ENCODE results near the gene TBX5. TPM values are rescaled to one million over a fixed set of nuclear protein-coding genes. Genes with fewer than 3 reads are reported as not detected.

The TBX5 gene
- total and polyA plus RNA-seq, 2 of the 4 experiments (the other 2 are of a cell fraction): 13.3 to 14.7 TPM

DNA sequence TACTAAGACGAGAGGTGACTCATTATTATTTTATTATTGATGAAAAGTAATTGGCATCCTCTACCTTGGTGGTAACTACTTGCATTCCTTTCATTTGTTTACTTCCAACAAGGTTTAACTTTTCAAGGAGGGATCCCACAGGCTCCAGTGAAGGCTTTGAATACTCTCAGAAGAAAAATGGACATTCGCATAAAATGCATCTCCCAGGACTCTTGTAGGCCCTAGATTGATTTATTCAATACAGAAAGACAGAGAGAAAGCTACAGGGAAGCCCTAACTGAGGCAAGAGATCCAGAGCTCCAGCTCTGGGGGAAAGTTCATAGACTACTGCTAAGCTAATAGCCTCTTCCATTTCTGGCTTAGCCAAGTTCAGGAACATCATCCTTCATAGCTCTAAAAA lies 87.0 kb downstream of the TBX5 start:
- H3K4me3 ChIP-seq (ENCODE audit: insufficient read depth, low read depth, low read length): no peak overlapping the region
- DNase-seq: no peak
- H3K27me3 ChIP-seq (ENCODE audit: control insufficient read depth, insufficient read depth, low read length): peaks cover 2% of the 10 kb centered on the region; the same call in 1 of the 2 replicates
- H2AK5ac ChIP-seq (ENCODE audit: low read depth, low read length): no peak overlapping the region
- H4K91ac ChIP-seq (ENCODE audit: insufficient read depth, low read depth, low read length): no peak overlapping the region
- H3K36me3 ChIP-seq (ENCODE audit: control insufficient read depth, insufficient read depth, low read length): no peaks in the 10 kb centered on the region
- BruUV-seq (replicated peaks): no TSS peak
- no peak overlapping the region for H3K18ac ChIP-seq (ENCODE audit: low read depth, low read length)
- H3K79me1 ChIP-seq (ENCODE audit: low read depth in 1 of 2, low read length in 2 of 2): no peaks in the 10 kb centered on the region
- POLR2A ChIA-PET (ENCODE audit: unreplicated experiment): no interaction called here
- in situ Hi-C loops (cut with MboI; ENCODE audit: low sequenced_read_pairs) (no loop called here), dilution Hi-C loops (cut with HindIII; ENCODE audit: low sequenced_read_pairs, unreplicated experiment) (no loop called here), intact Hi-C loops (cut with micrococcal nuclease) (no loop called here)
- peaks cover 7% of the 10 kb centered on the region for H3K4me1 ChIP-seq (ENCODE audit: control insufficient read depth, insufficient read depth, low read length)
- no peaks in the 10 kb centered on the region for H4K20me1 ChIP-seq (ENCODE audit: insufficient read depth, low read length)
- H3K4me2 ChIP-seq (ENCODE audit: low read depth, low read length): no peak overlapping the region
- H3K9me1 ChIP-seq (ENCODE audit: insufficient read depth, low read length): peaks cover 16% of the 10 kb centered on the region
- no peak overlapping the region for H2BK5ac ChIP-seq (ENCODE audit: low read depth, low read length, poor library complexity, severe bottlenecking)
- no peak overlapping the region for H2AK9ac ChIP-seq (replicated peaks; ENCODE audit: low read depth, low read length, poor library complexity)
- no peak overlapping the region for H2BK20ac ChIP-seq (ENCODE audit: low read depth, low read length)
- no peak overlapping the region for H2AFZ ChIP-seq (replicated peaks; ENCODE audit: low read length, poor library complexity)
- H4K8ac ChIP-seq (ENCODE audit: low read depth in 2 of 2, low read length in 2 of 2): no peak overlapping the region
- H3K27ac ChIP-seq (ENCODE audit: insufficient read depth, low read length): no peak overlapping the region
- H2BK120ac ChIP-seq (ENCODE audit: low read depth, low read length): no peak overlapping the region
- no peak for TF ChIP-seq CHD1 (IDR thresholded peaks at IDR 0.05; ENCODE audit: low read depth, low read length)
- no peak for TF ChIP-seq RCOR1 (IDR thresholded peaks at IDR 0.05; ENCODE audit: insufficient replicate concordance, low read length)
- TF ChIP-seq, protein P1, sequence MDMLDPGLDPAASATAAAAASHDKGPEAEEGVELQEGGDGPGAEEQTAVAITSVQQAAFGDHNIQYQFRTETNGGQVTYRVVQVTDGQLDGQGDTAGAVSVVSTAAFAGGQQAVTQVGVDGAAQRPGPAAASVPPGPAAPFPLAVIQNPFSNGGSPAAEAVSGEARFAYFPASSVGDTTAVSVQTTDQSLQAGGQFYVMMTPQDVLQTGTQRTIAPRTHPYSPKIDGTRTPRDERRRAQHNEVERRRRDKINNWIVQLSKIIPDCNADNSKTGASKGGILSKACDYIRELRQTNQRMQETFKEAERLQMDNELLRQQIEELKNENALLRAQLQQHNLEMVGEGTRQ (IDR thresholded peaks at IDR 0.05; ENCODE audit: low read depth, low read length): no peak
- TF ChIP-seq, protein P2, sequence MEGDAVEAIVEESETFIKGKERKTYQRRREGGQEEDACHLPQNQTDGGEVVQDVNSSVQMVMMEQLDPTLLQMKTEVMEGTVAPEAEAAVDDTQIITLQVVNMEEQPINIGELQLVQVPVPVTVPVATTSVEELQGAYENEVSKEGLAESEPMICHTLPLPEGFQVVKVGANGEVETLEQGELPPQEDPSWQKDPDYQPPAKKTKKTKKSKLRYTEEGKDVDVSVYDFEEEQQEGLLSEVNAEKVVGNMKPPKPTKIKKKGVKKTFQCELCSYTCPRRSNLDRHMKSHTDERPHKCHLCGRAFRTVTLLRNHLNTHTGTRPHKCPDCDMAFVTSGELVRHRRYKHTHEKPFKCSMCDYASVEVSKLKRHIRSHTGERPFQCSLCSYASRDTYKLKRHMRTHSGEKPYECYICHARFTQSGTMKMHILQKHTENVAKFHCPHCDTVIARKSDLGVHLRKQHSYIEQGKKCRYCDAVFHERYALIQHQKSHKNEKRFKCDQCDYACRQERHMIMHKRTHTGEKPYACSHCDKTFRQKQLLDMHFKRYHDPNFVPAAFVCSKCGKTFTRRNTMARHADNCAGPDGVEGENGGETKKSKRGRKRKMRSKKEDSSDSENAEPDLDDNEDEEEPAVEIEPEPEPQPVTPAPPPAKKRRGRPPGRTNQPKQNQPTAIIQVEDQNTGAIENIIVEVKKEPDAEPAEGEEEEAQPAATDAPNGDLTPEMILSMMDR (conservative IDR thresholded peaks at IDR 0.05; ENCODE audit: low read depth, low read length): no peak
- TF ChIP-seq POLR2A (IDR thresholded peaks at IDR 0.05; ENCODE audit: low read depth, low read length): no peak
- TF ChIP-seq, protein P3, sequence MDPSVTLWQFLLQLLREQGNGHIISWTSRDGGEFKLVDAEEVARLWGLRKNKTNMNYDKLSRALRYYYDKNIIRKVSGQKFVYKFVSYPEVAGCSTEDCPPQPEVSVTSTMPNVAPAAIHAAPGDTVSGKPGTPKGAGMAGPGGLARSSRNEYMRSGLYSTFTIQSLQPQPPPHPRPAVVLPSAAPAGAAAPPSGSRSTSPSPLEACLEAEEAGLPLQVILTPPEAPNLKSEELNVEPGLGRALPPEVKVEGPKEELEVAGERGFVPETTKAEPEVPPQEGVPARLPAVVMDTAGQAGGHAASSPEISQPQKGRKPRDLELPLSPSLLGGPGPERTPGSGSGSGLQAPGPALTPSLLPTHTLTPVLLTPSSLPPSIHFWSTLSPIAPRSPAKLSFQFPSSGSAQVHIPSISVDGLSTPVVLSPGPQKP (IDR thresholded peaks at IDR 0.05; ENCODE audit: borderline replicate concordance, low read depth, low read length): no peak
- TF ChIP-seq SMC3 (IDR thresholded peaks at IDR 0.05; ENCODE audit: low read depth, low read length): no peak
- H3K9ac ChIP-seq (ENCODE audit: low read depth, low read length): no peak overlapping the region
- CTCF ChIA-PET: no interaction called here
- no peaks in the 10 kb centered on the region for H3K9me3 ChIP-seq (ENCODE audit: control insufficient read depth, insufficient read depth, low read length)
- WGBS, 2 experiments (ENCODE audit: extremely low coverage in 2 of 2, insufficient read length in 1 of 2): no CpG with 5 or more reads among the region's 2 CpGs
- no peak overlapping the region for H3K56ac ChIP-seq (ENCODE audit: extremely low read depth, insufficient read depth, low read length)
- H3K4ac ChIP-seq (ENCODE audit: low read depth, low read length): no peak overlapping the region
- no peak overlapping the region for H3K14ac ChIP-seq (replicated peaks; ENCODE audit: low read depth, low read length)
- no peak for ATAC-seq (ENCODE audit: low read depth)
- H4K5ac ChIP-seq (ENCODE audit: low read depth, low read length): no peak overlapping the region
- H3K23ac ChIP-seq (ENCODE audit: low read depth, low read length): no peak overlapping the region
- H2BK15ac ChIP-seq (ENCODE audit: low read depth, low read length): no peak overlapping the region
